ENCODE results near the gene NMB.
"Not testable (repeated sequence)": the region's sequence is repeated elsewhere in the genome, so short reads cannot be mapped to it uniquely, and the experiment has no call there.

The NMB gene

DNA sequence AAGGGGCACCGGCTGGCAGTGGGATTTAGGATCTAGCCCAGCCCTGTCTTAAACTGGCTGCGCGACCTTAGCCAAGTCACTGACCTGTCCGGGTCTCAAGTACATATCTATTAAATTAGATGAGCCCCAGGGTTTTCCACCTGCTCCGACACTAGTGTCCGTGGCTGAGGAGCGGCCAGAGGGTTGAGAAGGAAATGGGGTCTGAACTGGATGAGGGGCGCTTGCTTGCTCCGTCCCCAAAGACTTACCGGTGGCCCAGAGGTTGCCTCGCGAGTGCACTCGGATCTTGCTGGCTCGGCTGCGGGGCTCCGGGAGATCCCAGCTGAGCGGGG lies 285 bp downstream of the NMB start:
- FAIRE-seq, result no peak
- DNase-seq (ENCODE audit: extremely low spot score, insufficient read length, low read depth), result no peak

DNA sequence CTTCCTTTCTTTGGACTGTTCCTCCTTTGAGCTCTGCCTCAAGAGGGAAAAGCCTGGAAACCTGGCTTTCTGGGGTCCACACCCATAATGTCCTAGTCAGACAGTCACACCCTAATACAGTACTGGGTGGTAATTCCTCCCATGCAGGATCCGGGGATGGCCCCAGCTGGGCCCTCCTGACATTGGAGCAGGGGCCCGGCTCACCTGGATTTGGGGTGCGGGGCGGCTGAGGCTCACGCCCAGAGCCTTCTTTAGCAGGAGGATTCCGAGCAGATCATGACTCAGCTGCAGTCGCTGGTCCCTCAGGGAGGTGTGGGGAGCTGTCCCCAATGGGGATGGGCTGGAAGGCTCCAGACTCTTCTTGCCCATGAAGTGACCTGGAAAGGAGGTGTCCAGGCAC lies 1.0 kb downstream of the NMB start:
- FAIRE-seq (no peak), DNase-seq (ENCODE audit: extremely low spot score, insufficient read length, low read depth) (no peak)

DNA sequence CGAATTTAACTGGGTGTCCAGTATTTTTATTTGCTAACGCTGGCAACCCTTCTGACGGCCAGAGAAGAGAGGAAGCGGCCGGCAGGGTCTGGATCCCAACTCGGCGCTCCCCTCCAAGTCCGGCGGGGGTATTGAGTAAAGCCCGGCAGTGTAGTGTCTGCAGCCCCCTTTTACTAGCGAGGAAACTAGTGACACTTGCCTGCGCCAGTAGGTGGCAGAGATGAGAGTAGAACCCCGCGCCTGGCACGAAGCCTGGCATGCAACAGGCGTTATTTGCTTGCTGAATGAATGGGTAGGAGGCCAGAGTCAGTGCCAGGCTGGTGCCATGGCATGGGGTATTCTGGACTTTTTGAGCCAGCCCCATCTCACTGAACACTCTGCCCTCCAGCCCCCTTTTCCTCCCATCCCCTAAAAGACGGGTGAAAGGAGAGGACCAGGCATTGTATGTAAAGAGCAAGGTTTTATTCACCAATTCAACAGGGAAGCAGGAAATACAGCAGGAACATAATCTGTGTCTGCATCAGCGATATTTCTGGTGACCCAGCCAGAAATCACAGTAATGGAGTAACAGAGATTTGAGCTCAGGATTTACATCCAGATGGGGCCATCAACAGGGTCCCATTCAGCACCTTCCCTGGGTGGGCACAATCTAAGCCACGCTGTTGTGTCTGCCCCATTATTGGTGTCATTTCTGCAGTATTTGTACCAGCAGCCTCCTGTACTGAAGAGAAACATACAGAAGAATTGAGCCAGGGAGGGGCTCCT lies 3.1 kb downstream of the NMB start:
- FAIRE-seq (peak; percentile 39), DNase-seq (ENCODE audit: extremely low spot score, insufficient read length, low read depth) (no peak)

DNA sequence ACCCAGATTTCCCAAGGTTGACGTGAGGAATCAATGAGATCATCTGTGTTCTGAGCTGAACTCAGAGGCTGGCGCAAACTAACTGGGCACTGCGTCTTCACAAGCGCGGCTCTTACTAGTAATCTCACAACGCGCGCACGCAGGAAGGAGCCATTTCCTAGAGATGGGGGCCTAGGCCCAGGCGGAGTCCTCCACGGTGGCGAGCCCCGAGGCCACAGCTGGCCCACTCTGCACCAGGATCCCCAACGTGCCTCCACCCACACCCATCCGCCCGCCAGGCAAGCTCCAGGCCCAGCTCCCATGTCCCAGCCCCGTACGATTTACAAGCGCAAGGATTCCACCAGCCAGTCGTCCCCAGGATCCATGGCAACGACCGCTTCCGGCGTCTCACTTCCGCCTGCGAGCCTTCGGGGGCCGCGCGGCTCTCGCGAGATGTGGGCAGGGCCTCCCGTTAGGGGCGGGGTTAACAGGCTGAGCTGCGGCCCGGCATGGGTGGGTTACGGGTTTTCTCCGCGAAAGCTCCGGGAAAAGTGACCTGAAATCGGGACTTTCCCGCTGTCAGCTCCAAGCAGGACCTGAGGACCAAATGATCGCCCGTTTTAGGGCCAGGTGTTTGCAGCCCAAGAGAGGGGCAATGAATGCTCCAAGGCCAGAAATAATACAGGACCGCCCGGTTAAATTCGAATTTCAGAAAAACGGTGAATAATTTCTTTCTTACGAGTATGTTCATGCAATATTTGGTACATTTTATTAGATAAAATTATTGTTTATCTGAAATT lies 3.9 kb downstream of the NMB start, which contains the start of gene WDR73:
TSS of gene WDR73 (minus strand) at position 374 of the 779 bp plus-strand sequence. CDS start at position 365, 9 bp downstream.
- peak; percentile 95 for FAIRE-seq
- DNase-seq (ENCODE audit: extremely low spot score, insufficient read length, low read depth), result peak; percentile 88

DNA sequence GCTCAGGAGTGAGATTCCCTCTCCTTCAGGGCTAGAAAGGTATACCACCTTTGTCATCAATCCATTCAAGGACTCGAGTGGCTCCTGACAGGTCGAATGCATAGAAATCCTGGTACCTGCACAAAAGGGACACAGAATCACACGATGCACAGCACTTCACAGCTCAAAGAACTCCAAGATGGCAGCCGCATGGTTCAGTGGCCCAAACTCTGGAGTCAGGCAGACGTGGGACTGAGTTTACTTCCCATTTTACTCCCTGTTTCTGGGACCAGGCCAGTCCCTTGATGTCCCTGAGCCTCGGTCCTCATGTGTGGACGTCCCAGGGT lies 4.5 kb downstream of the NMB start:
- FAIRE-seq (no peak), DNase-seq (ENCODE audit: extremely low spot score, insufficient read length, low read depth) (no peak)

DNA sequence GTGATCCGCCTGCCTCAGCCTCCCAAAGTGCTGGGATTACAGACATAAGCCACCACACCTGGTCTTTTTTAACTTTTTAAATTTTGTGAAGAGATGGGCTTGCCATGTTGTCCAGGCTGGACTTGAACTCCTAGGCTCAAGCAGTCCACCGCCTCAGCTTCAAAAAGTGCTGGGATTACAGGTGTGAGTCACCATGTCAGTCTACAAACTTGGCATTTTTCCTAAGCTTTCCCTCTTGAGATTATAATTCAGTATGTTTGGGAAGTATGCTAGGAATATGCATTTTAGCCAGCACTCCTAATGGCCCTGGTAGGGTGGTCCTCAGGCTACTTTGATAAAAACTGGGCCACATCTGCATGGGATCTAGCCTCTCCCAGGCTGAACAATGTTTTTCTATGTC lies 8.3 kb downstream of the NMB start:
- no peak for FAIRE-seq
- DNase-seq (ENCODE audit: extremely low spot score, insufficient read length, low read depth), result no peak

DNA sequence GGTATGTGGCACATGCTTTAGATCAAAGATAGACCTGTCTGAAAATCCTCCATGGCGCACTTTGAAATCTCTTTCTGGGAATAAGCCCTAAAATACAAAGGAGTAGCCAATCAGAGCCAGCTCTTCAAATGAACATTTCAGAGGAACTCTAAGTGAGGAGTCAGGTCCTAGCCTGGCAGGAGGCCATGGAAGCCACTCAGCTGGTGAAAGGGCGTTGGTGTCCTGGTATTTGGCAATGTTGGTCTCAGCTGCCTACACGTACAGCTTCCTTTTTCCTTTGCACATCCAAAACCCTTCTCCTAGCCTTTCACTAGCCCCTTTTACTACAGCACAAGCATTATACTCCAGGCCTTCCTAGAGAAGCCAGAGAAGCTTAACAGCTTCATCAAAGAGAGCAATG lies 9.5 kb downstream of the NMB start:
- FAIRE-seq (no peak), DNase-seq (ENCODE audit: extremely low spot score, insufficient read length, low read depth) (no peak)

DNA sequence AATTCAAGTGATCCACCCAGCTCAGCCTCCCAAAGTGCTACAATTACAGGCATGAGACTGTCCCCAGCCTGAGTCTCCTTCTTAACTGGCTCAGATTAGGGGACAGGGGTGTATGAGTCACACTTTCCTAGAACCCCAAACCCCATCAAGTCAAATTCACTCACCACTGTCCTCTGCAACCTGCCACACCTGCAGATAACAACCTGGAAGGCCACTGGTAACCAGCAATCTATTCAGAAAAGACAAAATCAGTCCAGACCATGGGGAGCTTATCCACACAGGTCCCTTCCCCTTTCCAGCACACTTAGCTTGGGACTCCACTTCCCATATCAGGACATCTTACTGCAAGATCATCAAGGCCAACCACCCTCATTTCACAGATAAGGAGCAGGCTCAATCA lies 10.3 kb downstream of the NMB start:
- DNase-seq (ENCODE audit: extremely low spot score, insufficient read length, low read depth), result no peak
- no peak for FAIRE-seq

DNA sequence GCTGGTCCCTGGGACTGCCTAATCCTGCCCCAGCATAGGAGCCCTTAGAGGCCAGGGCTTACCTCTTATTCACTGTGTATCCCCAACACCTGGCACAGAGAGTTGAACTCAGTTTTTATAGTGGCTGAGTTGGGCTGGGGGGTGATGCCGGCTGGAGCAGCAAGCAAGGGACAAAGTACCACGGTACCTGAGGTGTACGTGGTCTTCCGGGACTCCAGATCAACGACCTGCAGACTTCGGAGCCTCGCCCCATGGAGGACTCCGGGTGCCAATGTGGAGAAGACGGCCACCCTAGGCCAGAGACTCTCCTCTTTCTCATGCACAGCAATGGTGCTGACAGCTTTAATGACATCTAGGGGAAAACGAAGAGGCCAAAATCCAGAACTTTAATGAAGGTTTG lies 12.0 kb downstream of the NMB start:
- DNase-seq (ENCODE audit: extremely low spot score, insufficient read length, low read depth) (no peak), FAIRE-seq (no peak)

DNA sequence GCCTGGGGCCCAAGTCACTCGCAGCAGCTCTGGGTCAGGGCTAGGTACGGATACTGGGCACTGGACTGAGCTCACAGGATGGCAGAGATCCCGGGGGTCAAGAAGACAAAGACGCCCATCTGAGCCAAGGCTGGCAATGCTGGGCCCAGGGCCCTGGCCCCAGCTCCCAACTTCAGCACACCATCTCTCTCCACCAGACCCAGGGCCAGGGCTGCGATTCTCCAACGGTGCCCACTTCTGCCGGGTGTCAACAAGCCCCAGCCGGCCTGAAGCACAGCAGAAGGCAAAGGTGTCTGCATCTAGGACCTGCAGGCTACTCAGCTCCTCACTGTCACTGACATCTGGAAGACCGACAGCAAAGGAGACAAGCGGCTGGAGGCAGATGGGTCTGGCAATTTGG lies 12.5 kb downstream of the NMB start:
- no peak for FAIRE-seq

DNA sequence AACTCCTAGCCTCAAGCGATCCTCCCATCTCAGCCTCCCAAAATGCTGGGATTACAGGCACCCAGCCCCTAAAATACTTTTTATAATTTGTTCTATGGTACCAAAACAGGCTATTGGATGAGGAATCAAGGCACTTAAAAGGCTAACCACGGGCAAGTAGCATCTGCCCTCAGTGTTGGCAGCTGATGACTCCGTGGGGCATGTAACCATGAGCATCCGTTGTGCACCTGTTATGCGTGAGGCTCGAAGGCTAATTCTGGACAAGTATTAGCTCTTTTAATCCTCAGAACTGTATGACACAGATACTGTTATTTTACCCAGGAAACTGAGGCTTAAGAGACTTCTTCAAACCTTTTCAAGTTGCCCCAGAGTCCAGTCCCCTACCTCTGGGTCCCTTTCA lies 14.2 kb downstream of the NMB start:
- no peak for DNase-seq (ENCODE audit: extremely low spot score, insufficient read length, low read depth)
- no peak for FAIRE-seq

More for the DNA sequence above, 12.5 kb downstream of the NMB start:
- DNase-seq (ENCODE audit: extremely low spot score, insufficient read length, low read depth), result no peak

DNA sequence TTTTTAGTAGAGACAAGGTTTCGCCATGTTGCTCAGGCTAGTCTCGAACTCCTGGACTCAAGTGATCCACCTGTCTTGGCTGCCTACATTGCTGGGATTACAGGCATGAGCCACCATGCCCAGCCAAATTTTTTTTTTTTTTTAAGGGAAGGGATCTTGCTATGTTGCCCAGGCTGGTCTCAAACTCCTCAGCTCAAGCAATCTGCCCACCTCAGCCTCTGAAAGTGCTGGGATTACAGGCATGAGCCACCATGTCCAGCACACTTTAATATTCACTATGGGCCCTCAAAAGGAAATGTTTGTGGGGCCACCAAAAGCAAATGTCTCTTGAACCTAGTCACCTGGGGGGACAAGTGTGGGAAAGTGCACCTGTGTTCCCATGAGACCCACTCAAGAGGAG lies 15.4 kb downstream of the NMB start:
- not testable (repeated sequence) for FAIRE-seq

DNA sequence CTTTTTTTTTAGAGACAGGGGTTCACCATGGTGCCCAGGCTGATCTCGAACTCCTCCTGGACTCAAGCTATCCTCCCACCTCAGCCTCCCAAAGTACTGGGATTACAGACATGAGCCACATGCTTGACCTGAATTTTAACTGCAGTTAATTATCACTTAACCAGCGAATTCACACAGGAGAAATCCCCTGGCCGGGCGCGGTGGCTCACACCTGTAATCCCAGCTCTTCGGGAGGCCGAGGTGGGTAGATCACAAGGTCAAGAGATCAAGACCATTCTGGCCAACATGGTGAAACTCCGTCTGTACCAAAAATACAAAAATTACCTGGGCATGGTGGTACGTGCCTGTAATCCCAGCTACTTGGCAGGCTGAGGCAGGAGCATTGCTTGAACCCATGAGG lies 16.1 kb downstream of the NMB start:
- not testable (repeated sequence) for FAIRE-seq; DNase-seq (ENCODE audit: extremely low spot score, insufficient read length, low read depth)

More for the DNA sequence above, 15.4 kb downstream of the NMB start:
- not testable (repeated sequence) for DNase-seq (ENCODE audit: extremely low spot score, insufficient read length, low read depth)

DNA sequence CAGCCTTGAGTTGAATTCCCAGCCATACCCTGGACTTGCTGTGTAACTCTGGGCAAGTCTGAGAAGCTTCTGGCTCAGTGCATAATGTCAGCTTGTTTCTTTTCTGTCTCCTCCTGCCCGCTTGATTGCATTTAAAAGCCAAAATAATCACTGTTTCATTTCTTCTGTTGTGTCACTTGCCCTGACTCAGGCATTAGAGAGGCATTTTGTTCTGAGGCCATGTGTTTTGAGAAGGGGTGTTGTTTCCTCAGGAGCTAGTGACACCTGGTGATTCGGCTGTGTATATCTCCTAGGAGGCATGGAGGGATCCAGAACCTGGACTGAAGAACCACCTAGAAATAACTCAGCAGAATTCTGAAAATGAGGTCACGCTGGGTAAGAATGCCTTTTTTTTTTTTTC lies 19.9 kb downstream of the NMB start:
- FAIRE-seq (peak; percentile 31), DNase-seq (ENCODE audit: extremely low spot score, insufficient read length, low read depth) (no peak)

DNA sequence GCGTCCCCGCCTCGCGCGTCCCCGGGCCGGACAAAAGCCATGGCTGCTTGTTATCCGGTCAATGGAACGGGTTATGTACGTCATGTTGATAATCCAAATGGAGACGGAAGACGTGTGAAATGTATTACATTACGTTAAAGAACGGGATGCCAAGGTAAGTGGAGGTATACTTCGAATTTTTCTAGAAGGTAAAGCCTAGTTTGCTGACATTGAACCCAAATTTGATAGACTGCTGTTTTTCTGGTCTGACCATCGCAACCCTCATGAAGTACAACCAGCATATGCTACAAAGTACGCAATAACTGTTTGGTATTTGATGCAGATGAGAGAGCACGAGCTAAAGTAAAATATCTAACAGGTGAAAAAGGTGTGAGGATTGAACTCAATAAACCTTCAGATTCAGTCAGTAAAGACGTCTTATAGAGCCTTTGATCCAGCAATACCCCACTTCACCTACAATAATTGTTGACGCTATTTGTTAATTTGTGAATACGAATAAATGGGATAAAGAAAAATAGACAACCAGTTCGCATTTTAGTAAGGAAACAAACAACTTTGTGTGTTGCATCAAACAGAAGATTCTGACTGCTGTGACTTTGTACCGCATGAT lies 23.7 kb downstream of the NMB start:
- FAIRE-seq, result no peak

DNA sequence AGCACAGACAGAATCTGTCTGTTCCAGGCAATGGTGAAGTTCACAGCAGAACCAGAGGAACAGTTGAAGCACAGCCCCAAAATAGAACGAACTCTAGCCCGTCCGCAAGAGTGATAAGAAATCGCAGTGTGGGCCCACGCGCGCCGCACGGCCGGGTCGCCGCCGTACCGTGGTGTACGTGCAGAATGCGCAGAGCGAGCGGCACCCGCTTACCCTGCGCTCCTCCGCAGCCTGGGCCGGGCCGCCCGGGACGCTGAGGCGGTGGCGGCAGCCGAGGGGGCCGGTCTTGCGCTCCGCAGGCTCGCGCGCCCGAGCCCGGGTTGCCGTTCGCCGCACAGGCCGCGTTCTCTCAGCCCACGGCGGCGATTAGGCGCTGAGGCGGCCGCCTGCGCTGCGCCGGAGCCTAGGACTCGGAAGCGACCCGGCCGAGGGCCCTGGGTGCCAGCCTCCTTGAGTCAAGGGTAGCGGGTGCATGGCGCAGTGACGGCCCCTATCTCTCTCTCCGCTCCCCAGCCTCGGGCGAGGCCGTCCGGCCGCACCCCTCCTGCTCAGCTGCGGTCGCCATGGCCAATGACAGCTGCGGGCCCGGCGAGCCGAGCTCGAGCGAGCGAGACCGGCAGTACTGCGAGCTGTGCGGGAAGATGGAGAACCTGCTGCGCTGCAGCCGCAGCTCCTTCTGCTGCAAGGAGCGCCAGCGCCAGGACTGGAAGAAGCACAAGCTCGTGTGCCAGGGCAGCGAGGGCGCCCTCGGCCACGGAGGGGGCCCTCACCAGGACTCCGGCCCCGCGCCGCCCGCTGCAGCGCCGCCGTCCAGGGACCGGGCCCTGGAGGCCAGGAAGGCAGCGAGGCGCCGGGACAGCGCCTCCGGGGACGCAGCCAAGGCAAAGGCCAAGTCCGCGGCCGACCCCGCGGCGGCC lies 24.4 kb downstream of the NMB start:
- FAIRE-seq, result peak; percentile 53

More for the DNA sequence above, 23.7 kb downstream of the NMB start:
- DNase-seq (ENCODE audit: extremely low spot score, insufficient read length, low read depth), result no peak

DNA sequence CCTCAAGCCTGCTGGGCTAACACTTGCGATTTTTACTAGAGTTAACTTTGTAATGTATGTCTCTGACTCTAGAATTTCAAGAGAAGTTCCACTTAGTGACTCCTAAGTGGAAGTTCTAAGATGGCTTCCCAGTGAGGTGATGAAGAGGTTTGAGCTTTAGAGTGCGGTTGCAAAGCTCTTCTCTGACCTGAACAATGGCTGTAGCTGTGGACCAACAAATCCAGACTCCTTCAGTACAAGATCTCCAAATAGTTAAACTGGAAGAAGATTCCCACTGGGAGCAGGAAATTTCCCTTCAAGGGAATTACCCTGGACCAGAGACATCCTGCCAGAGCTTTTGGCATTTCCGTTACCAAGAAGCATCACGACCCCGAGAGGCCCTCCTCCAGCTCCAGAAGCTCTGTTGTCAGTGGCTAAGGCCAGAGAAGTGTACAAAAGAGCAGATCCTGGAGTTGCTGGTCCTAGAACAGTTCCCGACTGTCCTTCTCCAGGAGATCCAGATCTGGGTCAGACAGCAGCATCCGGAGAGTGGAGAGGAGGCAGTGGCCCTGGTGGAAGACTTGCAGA lies 26.2 kb downstream of the NMB start:
- FAIRE-seq, result no peak
- no peak for DNase-seq (ENCODE audit: extremely low spot score, insufficient read length, low read depth)

More for the DNA sequence above, 24.4 kb downstream of the NMB start:
- no peak for DNase-seq (ENCODE audit: extremely low spot score, insufficient read length, low read depth)

DNA sequence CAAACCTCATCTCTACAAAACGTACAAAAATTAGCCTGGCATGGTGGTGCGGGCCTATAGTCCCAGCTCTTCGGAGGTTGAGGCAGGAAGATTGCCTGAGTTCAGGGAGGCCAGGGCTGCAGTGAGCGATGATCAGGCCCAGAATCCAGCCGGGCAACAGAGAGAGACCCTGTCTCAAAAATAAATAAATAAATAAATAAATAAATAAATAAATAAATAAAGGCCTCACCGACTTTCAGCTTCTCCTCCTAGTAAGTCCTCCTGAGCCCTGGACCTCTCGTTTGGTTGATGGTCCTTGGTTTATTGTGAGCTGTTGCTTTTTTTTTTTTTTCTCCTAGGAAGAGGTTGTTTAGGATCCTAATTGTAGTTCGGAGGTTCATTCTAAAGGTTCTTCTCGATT lies 29.0 kb downstream of the NMB start:
- FAIRE-seq (no peak), DNase-seq (ENCODE audit: extremely low spot score, insufficient read length, low read depth) (no peak)

DNA sequence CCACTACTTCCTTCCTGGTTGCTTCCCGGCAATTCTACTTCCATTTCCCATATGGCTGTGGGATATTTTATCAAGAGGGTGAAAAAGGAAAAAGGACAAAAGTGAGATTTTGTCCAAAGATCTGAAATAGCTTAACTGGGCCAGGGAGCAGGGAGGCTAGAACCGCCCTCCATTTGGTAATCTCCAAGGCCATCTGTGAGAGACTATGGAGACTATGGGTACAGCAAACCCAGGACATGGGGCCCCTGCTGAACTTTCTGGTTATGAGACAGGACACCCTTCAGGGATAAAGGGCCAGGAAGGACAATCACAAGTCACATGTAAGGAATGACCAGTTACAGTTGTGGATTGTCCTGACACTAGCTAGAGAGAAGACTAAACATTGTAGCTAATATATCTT lies 32.9 kb downstream of the NMB start:
- no peak for DNase-seq (ENCODE audit: extremely low spot score, insufficient read length, low read depth)
- no peak for FAIRE-seq

DNA sequence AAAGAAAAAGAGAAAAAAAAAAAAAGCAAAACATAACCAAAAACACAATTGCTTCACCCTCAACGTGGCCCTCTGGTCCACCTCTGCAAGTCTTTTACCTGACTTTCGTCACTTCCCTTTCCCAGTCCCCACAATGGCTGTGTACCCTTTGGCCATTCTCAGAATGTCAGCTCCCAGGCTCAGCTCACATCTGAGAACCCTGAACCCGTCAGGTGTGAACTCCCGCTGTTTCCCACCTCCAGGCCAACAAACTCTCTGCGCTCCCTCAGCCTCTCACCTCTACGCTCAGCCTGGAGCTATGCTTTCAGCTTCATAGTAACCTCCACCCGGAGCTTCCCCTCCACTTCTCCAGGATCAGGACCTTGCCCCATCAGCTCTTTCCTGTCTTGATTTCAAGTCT lies 33.6 kb downstream of the NMB start:
- no peak for FAIRE-seq
- DNase-seq (ENCODE audit: extremely low spot score, insufficient read length, low read depth), result no peak
